Vagina (tissue), 2 donors: ENCODE measurements around the gene MTA3.

Experiments used
- CTCF ChIP-seq, 3 experiments: fragments of 450-650 bp in 2 of 3; fragments of 200-600 bp in 1 of 3; sonication (generic) in 1 of 3; IDR thresholded peaks; one replicate each; pipeline ENCODE4 v1.5.1; 2017 to 2019; ENCODE audit warnings: antibody characterized with exemption in 3 of 3, mild to moderate bottlenecking in 2 of 3, moderate library complexity in 2 of 3
- POLR2A ChIP-seq, 2 donors: fragments of 450-650 bp; IDR thresholded peaks; one replicate each; pipeline ENCODE4 v1.6.1; 2017; ENCODE audit warnings: antibody characterized with exemption in 2 of 2, mild to moderate bottlenecking in 2 of 2, moderate library complexity in 2 of 2

- TF ChIP-seq CTCF (IDR thresholded peaks at IDR 0.05) = no peak
- TF ChIP-seq POLR2A (IDR thresholded peaks at IDR 0.05) = no peak
Observed at GRCh38 chr2:42567364-42567763, 1.1 kb upstream of the MTA3 start.
